Loucy (cell line): Measurements from ENCODE around the gene LCN15.

Source experiments
- EZH2phosphoT487 ChIP-seq: fragments of 200-600 bp; IDR thresholded peaks from 2 replicates; pipeline ENCODE4 v1.6.1; 2018; ENCODE audit warnings: antibody characterized with exemption, mild to moderate bottlenecking, moderate library complexity, borderline replicate concordance
- TF ChIP-seq, protein P1 (sequence below): fragments of 200-600 bp; sonication (generic); conservative IDR thresholded peaks from 2 replicates; pipeline ENCODE4 v1.5.1; 2014; ENCODE audit warnings: mild to moderate bottlenecking, antibody characterized with exemption, low read length

DNA sequence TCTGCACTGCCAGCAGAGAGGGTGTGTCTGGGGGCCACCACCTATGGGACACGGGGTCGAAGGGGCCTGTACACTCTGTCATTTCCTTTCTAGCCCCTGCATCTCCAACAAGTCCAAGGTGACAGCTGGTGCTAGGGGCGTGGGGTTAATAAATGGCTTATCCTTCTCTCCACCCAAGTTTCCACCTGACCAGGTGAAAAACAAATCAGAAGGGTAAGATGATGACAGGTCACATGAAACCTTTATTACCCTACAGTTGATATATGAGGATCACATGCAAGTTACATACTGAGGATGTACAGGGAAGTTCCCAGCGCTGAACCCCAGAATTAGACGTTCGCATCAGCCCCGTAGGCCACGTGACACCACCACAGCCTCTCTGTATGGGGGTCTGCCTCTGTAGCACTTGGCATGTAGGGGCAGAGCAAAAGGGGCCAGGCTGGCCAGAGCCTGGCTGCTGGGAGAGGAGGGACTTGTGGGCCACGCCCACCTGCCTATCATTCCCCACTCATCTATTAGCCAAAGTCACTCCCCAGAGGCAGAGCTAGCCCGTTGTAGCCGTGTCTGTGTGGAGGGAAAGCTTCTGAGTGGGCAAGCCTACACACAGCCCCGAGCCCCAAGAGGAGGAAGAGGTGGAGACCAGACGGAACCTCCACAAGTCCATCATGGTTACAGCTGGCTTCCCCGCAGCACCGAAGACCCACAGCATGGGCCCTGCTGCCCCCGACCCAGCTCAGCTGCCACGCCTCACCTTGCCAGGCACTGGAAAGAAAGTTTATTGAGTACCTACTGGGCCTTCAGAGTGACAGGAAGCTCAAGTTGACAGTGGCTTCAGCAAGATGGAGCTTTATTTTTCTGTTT is 29.0 kb upstream of the LCN15 start:
- TF ChIP-seq, protein P1, sequence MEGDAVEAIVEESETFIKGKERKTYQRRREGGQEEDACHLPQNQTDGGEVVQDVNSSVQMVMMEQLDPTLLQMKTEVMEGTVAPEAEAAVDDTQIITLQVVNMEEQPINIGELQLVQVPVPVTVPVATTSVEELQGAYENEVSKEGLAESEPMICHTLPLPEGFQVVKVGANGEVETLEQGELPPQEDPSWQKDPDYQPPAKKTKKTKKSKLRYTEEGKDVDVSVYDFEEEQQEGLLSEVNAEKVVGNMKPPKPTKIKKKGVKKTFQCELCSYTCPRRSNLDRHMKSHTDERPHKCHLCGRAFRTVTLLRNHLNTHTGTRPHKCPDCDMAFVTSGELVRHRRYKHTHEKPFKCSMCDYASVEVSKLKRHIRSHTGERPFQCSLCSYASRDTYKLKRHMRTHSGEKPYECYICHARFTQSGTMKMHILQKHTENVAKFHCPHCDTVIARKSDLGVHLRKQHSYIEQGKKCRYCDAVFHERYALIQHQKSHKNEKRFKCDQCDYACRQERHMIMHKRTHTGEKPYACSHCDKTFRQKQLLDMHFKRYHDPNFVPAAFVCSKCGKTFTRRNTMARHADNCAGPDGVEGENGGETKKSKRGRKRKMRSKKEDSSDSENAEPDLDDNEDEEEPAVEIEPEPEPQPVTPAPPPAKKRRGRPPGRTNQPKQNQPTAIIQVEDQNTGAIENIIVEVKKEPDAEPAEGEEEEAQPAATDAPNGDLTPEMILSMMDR = no peak
- no peak for TF ChIP-seq EZH2phosphoT487
